Omental fat pad (tissue), 4 donors: ENCODE data around the gene ARMC3. TPM values are rescaled to one million over a fixed set of nuclear protein-coding genes. Genes with fewer than 3 reads are reported as not detected.

Source experiments
- ATAC-seq: fragments of 150-250 bp; one replicate; pipeline ENCODE4 v1.9.1; 2016; ENCODE audit warnings: mild to moderate bottlenecking, moderate library complexity; ENCODE audit not compliant: low FRiP score
- DNase-seq: peaks from one replicate; pipeline ENCODE4 v3.0.0-alpha.2; 2019; ENCODE audit warnings: low spot score
- CTCF ChIP-seq, 3 donors: fragments of 450-650 bp; IDR thresholded peaks; one replicate each; pipeline ENCODE4 v1.5.1; 2016 to 2017; ENCODE audit warnings: antibody characterized with exemption in 3 of 3, mild to moderate bottlenecking in 3 of 3, moderate library complexity in 2 of 3
- total RNA-seq, 4 donors: library from RNA; depleted of rRNA; stranded (reverse); fragments of >200 nt; gene quantifications; one replicate each; pipeline ENCODE4 v1.1.0, GENCODE V29; 2016

Gene ARMC3
- total RNA-seq, 4 donors from 2014 or later, result not detected

- no peak for TF ChIP-seq CTCF (IDR thresholded peaks at IDR 0.05)
- no peak for ATAC-seq
- DNase-seq, result no peak
Observed at GRCh38 chr10:22978287-22978686, 50.4 kb downstream of the ARMC3 start.

- no peak for ATAC-seq
- no peak for TF ChIP-seq CTCF (IDR thresholded peaks at IDR 0.05)
Observed at GRCh38 chr10:22978918-22979317, 51.1 kb downstream of the ARMC3 start.

GRCh38 chr10:22980822-22981221 is 53.0 kb downstream of the ARMC3 start:
- ATAC-seq (no peak), DNase-seq (no peak)
- TF ChIP-seq CTCF (IDR thresholded peaks at IDR 0.05), result no peak

More at GRCh38 chr10:22978918-22979317, 51.1 kb downstream of the ARMC3 start:
- DNase-seq, result no peak

- TF ChIP-seq CTCF (IDR thresholded peaks at IDR 0.05), result no peak
- no peak for ATAC-seq
- no peak for DNase-seq
Observed at GRCh38 chr10:22984066-22984465, 56.2 kb downstream of the ARMC3 start.

GRCh38 chr10:22986771-22987542 is 59.1 kb downstream of the ARMC3 start:
- no peak for TF ChIP-seq CTCF (IDR thresholded peaks at IDR 0.05)
- no peak for ATAC-seq

GRCh38 chr10:22988581-22989360 is 60.9 kb downstream of the ARMC3 start:
- ATAC-seq (no peak), DNase-seq (peak; percentile 42)
- peak in 2 of 3 donors; percentile 65 to 76 for TF ChIP-seq CTCF (IDR thresholded peaks at IDR 0.05)

More at GRCh38 chr10:22986771-22987542, 59.1 kb downstream of the ARMC3 start:
- no peak for DNase-seq
